ENCODE measurements around the gene DNASE2.

The DNASE2 gene

GRCh38 chr19:12838886-12839756 is 42.1 kb downstream of the DNASE2 start:
- Histone ChIP-seq H3K27me3 (ENCODE audit: insufficient read depth, poor library complexity, severe bottlenecking) (peaks cover 76% of the 10 kb centered on the region), H3K4me3 (replicated peaks; ENCODE audit: insufficient read depth, low read length) (peak overlapping the region; percentile 39)

GRCh38 chr19:12838182-12838885 is 42.9 kb downstream of the DNASE2 start, which contains the start of gene MAST1:
TSS of gene MAST1 (plus strand) at chr19:12838515. CDS start at chr19:12838573, 58 bp downstream.
- peak; percentile 25 to 31 for DNase-seq (ENCODE audit: low read depth in 1 of 2, low spot score in 1 of 2)
- H3K27ac ChIP-seq (replicated peaks): no peak within 1 kb of the TSS

More at GRCh38 chr19:12838886-12839756, 42.1 kb downstream of the DNASE2 start:
- no peak for DNase-seq (ENCODE audit: low read depth in 1 of 2, low spot score in 1 of 2)
- TF ChIP-seq CTCF (IDR thresholded peaks at IDR 0.05; ENCODE audit: insufficient read depth, low read length): no peak
- TF ChIP-seq GABPA (IDR thresholded peaks at IDR 0.05; ENCODE audit: low read depth): no peak
- TF ChIP-seq, protein P1, sequence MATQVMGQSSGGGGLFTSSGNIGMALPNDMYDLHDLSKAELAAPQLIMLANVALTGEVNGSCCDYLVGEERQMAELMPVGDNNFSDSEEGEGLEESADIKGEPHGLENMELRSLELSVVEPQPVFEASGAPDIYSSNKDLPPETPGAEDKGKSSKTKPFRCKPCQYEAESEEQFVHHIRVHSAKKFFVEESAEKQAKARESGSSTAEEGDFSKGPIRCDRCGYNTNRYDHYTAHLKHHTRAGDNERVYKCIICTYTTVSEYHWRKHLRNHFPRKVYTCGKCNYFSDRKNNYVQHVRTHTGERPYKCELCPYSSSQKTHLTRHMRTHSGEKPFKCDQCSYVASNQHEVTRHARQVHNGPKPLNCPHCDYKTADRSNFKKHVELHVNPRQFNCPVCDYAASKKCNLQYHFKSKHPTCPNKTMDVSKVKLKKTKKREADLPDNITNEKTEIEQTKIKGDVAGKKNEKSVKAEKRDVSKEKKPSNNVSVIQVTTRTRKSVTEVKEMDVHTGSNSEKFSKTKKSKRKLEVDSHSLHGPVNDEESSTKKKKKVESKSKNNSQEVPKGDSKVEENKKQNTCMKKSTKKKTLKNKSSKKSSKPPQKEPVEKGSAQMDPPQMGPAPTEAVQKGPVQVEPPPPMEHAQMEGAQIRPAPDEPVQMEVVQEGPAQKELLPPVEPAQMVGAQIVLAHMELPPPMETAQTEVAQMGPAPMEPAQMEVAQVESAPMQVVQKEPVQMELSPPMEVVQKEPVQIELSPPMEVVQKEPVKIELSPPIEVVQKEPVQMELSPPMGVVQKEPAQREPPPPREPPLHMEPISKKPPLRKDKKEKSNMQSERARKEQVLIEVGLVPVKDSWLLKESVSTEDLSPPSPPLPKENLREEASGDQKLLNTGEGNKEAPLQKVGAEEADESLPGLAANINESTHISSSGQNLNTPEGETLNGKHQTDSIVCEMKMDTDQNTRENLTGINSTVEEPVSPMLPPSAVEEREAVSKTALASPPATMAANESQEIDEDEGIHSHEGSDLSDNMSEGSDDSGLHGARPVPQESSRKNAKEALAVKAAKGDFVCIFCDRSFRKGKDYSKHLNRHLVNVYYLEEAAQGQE (IDR thresholded peaks at IDR 0.05; ENCODE audit: insufficient replicate concordance, low read depth): no peak
- TF ChIP-seq SPI1 (IDR thresholded peaks at IDR 0.05; ENCODE audit: borderline replicate concordance, low read depth): no peak
- TF ChIP-seq POLR2AphosphoS5 (IDR thresholded peaks at IDR 0.05; ENCODE audit: low read depth): no peak
- no peak overlapping the region for H3K27ac ChIP-seq (replicated peaks)

GRCh38 chr19:12837225-12837624 is 44.0 kb downstream of the DNASE2 start:
- no peak for DNase-seq (ENCODE audit: low read depth in 1 of 2, low spot score in 1 of 2)
- Histone ChIP-seq H3K27ac (replicated peaks) (no peak overlapping the region), H3K4me3 (replicated peaks; ENCODE audit: insufficient read depth, low read length) (no peak overlapping the region), H3K27me3 (ENCODE audit: insufficient read depth, poor library complexity, severe bottlenecking) (peaks cover 86% of the 10 kb centered on the region)
- TF ChIP-seq, protein P1 (IDR thresholded peaks at IDR 0.05; ENCODE audit: insufficient replicate concordance, low read depth): no peak
- TF ChIP-seq GABPA (IDR thresholded peaks at IDR 0.05; ENCODE audit: low read depth): no peak
- no peak for TF ChIP-seq POLR2AphosphoS5 (IDR thresholded peaks at IDR 0.05; ENCODE audit: low read depth)
- no peak for TF ChIP-seq SPI1 (IDR thresholded peaks at IDR 0.05; ENCODE audit: borderline replicate concordance, low read depth)
- TF ChIP-seq CTCF (IDR thresholded peaks at IDR 0.05; ENCODE audit: insufficient read depth, low read length): no peak

More at GRCh38 chr19:12838182-12838885, 42.9 kb downstream of the DNASE2 start, which contains the start of gene MAST1:
- TF ChIP-seq CTCF (IDR thresholded peaks at IDR 0.05; ENCODE audit: insufficient read depth, low read length) (peak; percentile 3), GABPA (IDR thresholded peaks at IDR 0.05; ENCODE audit: low read depth) (no peak)
- peak within 1 kb of the TSS; percentile 39 for H3K4me3 ChIP-seq (replicated peaks; ENCODE audit: insufficient read depth, low read length)
- peaks cover 80% of the 10 kb centered on the region for H3K27me3 ChIP-seq (ENCODE audit: insufficient read depth, poor library complexity, severe bottlenecking)

Data from HL-60 (cell line).